DND-41 (cell line): ENCODE results near the gene ZBTB49.
A peak's percentile ranks its signal among the peaks of the same experiment; 100 is the strongest.

ENCODE experiments used
- ATAC-seq: fragments of 200-7000 bp; cut with Tn5 transposase; 3 replicates; pipeline ENCODE4 v1.9.1; 2021; ENCODE audit warnings: low read depth; ENCODE audit not compliant: insufficient read depth
- DNase-seq: peaks from one replicate; pipeline ENCODE4 v3.0.0-alpha.2; 2020
- H2AFZ ChIP-seq: 2 replicates; pipeline ENCODE4 v1.6.0; 2012; ENCODE audit warnings: low read depth, low read length
- H3K27ac ChIP-seq: 2 replicates; pipeline ENCODE4 v1.5.1; 2012; ENCODE audit warnings: low read length, inconsistent platforms
- H3K27me3 ChIP-seq: fragments of 200-600 bp; sonication (generic); 2 replicates; pipeline ENCODE4 v1.6.0; 2012; ENCODE audit warnings: low read length, mild to moderate bottlenecking, inconsistent platforms; ENCODE audit not compliant: insufficient read depth, poor library complexity
- H3K36me3 ChIP-seq: 2 replicates; pipeline ENCODE4 v1.5.1; 2012; ENCODE audit warnings: low read length, inconsistent platforms; ENCODE audit not compliant: insufficient read depth
- H3K4me1 ChIP-seq: 2 replicates; pipeline ENCODE4 v1.5.1; 2012; ENCODE audit warnings: mild to moderate bottlenecking, low read length; ENCODE audit not compliant: insufficient read depth
- H3K4me2 ChIP-seq: 2 replicates; pipeline ENCODE4 v1.6.0; 2012; ENCODE audit warnings: mild to moderate bottlenecking, moderate library complexity, low read length, inconsistent platforms; ENCODE audit not compliant: insufficient read depth
- H3K4me3 ChIP-seq, 2 experiments: fragments of 200-600 bp in 1 of 2; shearing (Covaris generic) in 1 of 2; 2 replicates each; pipeline ENCODE4 v1.5.1; 2012 to 2016; ENCODE audit warnings: inconsistent platforms in 2 of 2, low read length in 2 of 2, mild to moderate bottlenecking in 2 of 2, low read depth in 1 of 2, moderate library complexity in 1 of 2
- H3K79me2 ChIP-seq: 2 replicates; pipeline ENCODE4 v1.6.0; 2012; ENCODE audit warnings: low read length, inconsistent platforms; ENCODE audit not compliant: insufficient read depth
- H3K9ac ChIP-seq: 2 replicates; pipeline ENCODE4 v1.6.0; 2012; ENCODE audit warnings: low read depth, mild to moderate bottlenecking, inconsistent platforms, low read length, moderate library complexity
- H3K9me3 ChIP-seq: 2 replicates; pipeline ENCODE4 v1.5.1; 2012; ENCODE audit warnings: low read length, moderate library complexity, mild to moderate bottlenecking, inconsistent platforms; ENCODE audit not compliant: insufficient read depth, severe bottlenecking
- H4K20me1 ChIP-seq: 2 replicates; pipeline ENCODE4 v1.6.0; 2012; ENCODE audit warnings: low read length; ENCODE audit not compliant: insufficient read depth
- CTCF ChIP-seq: IDR thresholded peaks from 2 replicates; pipeline ENCODE4 v1.5.1; 2012; ENCODE audit warnings: borderline replicate concordance, low read length, moderate library complexity, mild to moderate bottlenecking; ENCODE audit not compliant: poor library complexity, severe bottlenecking; ENCODE audit errors: extremely low read depth
- EZH2 ChIP-seq: IDR thresholded peaks from 3 replicates; pipeline ENCODE4 v1.6.1; 2012; ENCODE audit warnings: borderline replicate concordance, low read depth, mild to moderate bottlenecking, moderate library complexity, low read length, inconsistent platforms; ENCODE audit not compliant: severe bottlenecking

ZBTB49 gene

DNA sequence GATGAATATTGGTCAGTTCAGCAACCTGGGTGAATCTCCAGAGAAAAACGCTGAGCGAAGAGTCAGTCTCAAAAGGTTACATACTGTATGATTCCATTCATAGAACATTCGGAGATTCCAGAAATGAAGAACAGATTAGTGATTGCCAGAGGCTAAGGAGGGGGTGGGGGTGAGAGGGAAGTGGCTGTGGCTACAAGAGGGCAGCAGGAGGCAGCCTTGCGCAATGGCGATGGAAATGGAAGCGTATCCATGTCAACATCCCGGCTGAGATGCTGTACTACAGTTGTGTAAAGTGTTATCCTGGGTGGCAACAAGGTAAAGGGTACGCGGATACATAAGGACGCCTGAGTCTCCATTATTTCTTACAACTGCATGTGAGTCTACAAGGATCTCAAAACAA lies 18.1 kb upstream of the ZBTB49 start:
- no peaks in the 10 kb centered on the region for H3K79me2 ChIP-seq
- no peak overlapping the region for H3K4me2 ChIP-seq
- H3K27me3 ChIP-seq, result no peaks in the 10 kb centered on the region
- no peak overlapping the region for H2AFZ ChIP-seq
- H4K20me1 ChIP-seq, result peaks cover 4% of the 10 kb centered on the region; the same call in 1 of the 2 replicates
- H3K4me1 ChIP-seq, result no peaks in the 10 kb centered on the region
- peaks cover 72% of the 10 kb centered on the region for H3K36me3 ChIP-seq
- no peaks in the 10 kb centered on the region for H3K9me3 ChIP-seq
- DNase-seq (no peak), ATAC-seq (no peak)
- no peak overlapping the region for H3K4me3 ChIP-seq
- TF ChIP-seq EZH2 (no peak), CTCF (peak; percentile 27)
- no peak overlapping the region for H3K9ac ChIP-seq
- H3K27ac ChIP-seq, result no peak overlapping the region

GRCh38 chr4:4274226-4274625 lies 15.8 kb upstream of the ZBTB49 start:
- Histone ChIP-seq H3K27me3 (no peaks in the 10 kb centered on the region), H4K20me1 (peaks cover 4% of the 10 kb centered on the region; the same call in 1 of the 2 replicates), H3K4me1 (no peaks in the 10 kb centered on the region), H3K79me2 (no peaks in the 10 kb centered on the region), H3K4me2 (no peak overlapping the region), H3K27ac (no peak overlapping the region), H3K9me3 (no peaks in the 10 kb centered on the region), H2AFZ (no peak overlapping the region), H3K9ac (no peak overlapping the region), H3K36me3 (peaks cover 84% of the 10 kb centered on the region), H3K4me3 (no peak overlapping the region)
- ATAC-seq (no peak), DNase-seq (no peak)
- TF ChIP-seq EZH2, result no peak
- no peak for TF ChIP-seq CTCF

DNA sequence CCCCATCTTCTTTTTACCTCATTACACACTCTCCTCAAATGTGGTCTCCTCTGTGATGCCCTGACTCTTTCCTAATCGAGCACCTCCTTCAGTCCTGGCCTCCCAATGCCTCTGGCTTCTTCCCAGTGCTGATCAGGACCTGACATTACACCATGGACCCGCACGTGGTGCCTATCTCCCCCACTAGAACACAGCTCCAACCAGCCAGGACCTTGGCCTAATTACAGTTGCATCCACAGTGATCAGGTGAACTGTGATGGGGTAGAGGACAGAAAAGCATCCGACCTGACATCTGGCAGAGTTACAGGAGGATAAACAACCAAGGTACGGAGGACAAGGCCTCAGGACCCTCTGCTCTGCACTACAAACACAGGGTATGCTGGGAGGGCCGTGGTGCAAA lies 12.5 kb upstream of the ZBTB49 start:
- DNase-seq (no peak), ATAC-seq (no peak)
- H3K4me3 ChIP-seq, result no peak overlapping the region
- H3K9me3 ChIP-seq, result no peaks in the 10 kb centered on the region
- no peaks in the 10 kb centered on the region for H3K27me3 ChIP-seq
- no peak overlapping the region for H3K4me2 ChIP-seq
- no peaks in the 10 kb centered on the region for H3K4me1 ChIP-seq
- no peak overlapping the region for H2AFZ ChIP-seq
- H3K9ac ChIP-seq, result no peak overlapping the region
- peaks cover 84% of the 10 kb centered on the region for H3K36me3 ChIP-seq
- H3K79me2 ChIP-seq, result no peaks in the 10 kb centered on the region
- TF ChIP-seq CTCF (no peak), EZH2 (no peak)
- no peak overlapping the region for H3K27ac ChIP-seq
- H4K20me1 ChIP-seq, result peaks cover 4% of the 10 kb centered on the region; the same call in 1 of the 2 replicates

DNA sequence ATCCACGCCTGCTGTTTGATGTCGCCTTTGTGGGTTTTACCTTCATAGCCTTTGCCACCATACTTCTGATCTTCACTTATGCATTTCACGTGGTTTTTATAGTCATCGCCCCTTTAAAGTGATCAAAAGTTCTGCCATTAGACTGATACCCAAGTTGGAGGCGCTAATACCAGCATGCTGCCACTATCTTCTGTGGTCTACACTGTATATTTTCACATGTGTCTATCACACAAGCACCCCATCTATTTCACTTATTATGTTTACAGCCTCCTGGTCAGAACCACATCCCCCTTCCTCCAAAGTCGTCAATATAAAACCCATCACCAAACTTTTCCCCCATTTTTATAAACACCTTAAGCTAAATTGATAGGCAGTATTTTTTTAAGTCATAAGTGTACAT lies 8.3 kb upstream of the ZBTB49 start:
- no peak overlapping the region for H3K4me2 ChIP-seq
- H3K9ac ChIP-seq, result no peak overlapping the region
- H3K27ac ChIP-seq, result no peak overlapping the region
- TF ChIP-seq EZH2, result no peak
- TF ChIP-seq CTCF, result no peak
- ATAC-seq (no peak), DNase-seq (no peak)
- H3K9me3 ChIP-seq, result no peaks in the 10 kb centered on the region
- peaks cover 9% of the 10 kb centered on the region; the same call in 1 of the 2 replicates for H3K79me2 ChIP-seq
- H4K20me1 ChIP-seq, result no peaks in the 10 kb centered on the region
- H3K36me3 ChIP-seq, result peaks cover 85% of the 10 kb centered on the region
- H3K4me1 ChIP-seq, result no peaks in the 10 kb centered on the region
- no peak overlapping the region for H2AFZ ChIP-seq
- H3K4me3 ChIP-seq, result no peak overlapping the region
- H3K27me3 ChIP-seq, result no peaks in the 10 kb centered on the region
